Testis (tissue), 3 donors: ENCODE results near the gene ADORA1. TPM values are rescaled to one million over a fixed set of nuclear protein-coding genes. Genes with fewer than 3 reads are reported as not detected.

Source experiments
- DNase-seq: peaks from one replicate; pipeline ENCODE4 v3.0.0-alpha.2; 2019
- H3K27ac ChIP-seq, 2 donors: fragments of 200-600 bp; sonication (generic); one replicate each; pipeline ENCODE4 v1.5.1; 2019
- H3K27me3 ChIP-seq: fragments of 200-600 bp; sonication (generic); one replicate; pipeline ENCODE4 v1.5.1; 2019
- H3K36me3 ChIP-seq: fragments of 200-600 bp; sonication (generic); one replicate; pipeline ENCODE4 v1.5.1; 2017; ENCODE audit warnings: low read depth; ENCODE audit errors: missing control alignments
- H3K4me1 ChIP-seq: fragments of 200-600 bp; sonication (generic); one replicate; pipeline ENCODE4 v1.5.1; 2019
- H3K4me3 ChIP-seq, 2 donors: fragments of 200-600 bp; sonication (generic); one replicate each; pipeline ENCODE4 v1.5.1; 2017 to 2019
- H3K9me3 ChIP-seq: fragments of 200-600 bp; sonication (generic); one replicate; pipeline ENCODE4 v1.5.1; 2017
- CTCF ChIP-seq, 3 experiments: fragments of 450-650 bp in 2 of 3; fragments of 200-600 bp in 1 of 3; sonication (generic) in 1 of 3; IDR thresholded peaks; one replicate each; pipeline ENCODE4 v1.5.1; 2016 to 2019; ENCODE audit warnings: antibody characterized with exemption in 3 of 3, mild to moderate bottlenecking in 2 of 3, moderate library complexity in 1 of 3
- POLR2A ChIP-seq: fragments of 450-650 bp; IDR thresholded peaks from one replicate; pipeline ENCODE4 v1.6.1; 2017; ENCODE audit warnings: antibody characterized with exemption, mild to moderate bottlenecking, moderate library complexity
- WGBS, 2 donors: methylation state at CpG; one replicate each; pipeline ENCODE4 v1.1.5; 2018; 5-methylcytosine and 5-hydroxymethylcytosine counted together
- intact Hi-C: fragments of 100-400 bp; cut with DNase I; formaldehyde crosslinking; loops from one replicate; pipeline ENCODE4 v1.15.1; 2023; ENCODE audit warnings: low total_unique reads
- polyA plus RNA-seq: library from polyadenylated mRNA; stranded (reverse); fragments of 350-450 nt; fragmentation: Illumina TruSeq; extraction: RNeasy Lipid Tissue Mini Kit (QIAGEN cat#74804); gene quantifications from one replicate; pipeline ENCODE4 v1.2.3, GENCODE V29; 2014; ENCODE audit warnings: low read depth, low replicate concordance; ENCODE audit not compliant: insufficient read depth
- total RNA-seq, 2 donors: library from RNA; depleted of rRNA; stranded (reverse); fragments of >200 nt; gene quantifications; one replicate each; pipeline ENCODE4 v1.2.3, GENCODE V29; 2016

Gene ADORA1
- total and polyA plus RNA-seq, 3 donors from 2014 or later: 43.2 to 68.6 (median 61.9) TPM

- Histone ChIP-seq H3K36me3 (no peaks in the 10 kb centered on the region), H3K4me3 (no peak overlapping the region), H3K27me3 (no peaks in the 10 kb centered on the region), H3K9me3 (no peaks in the 10 kb centered on the region), H3K27ac (peak overlapping the region in 1 of 2 donors; percentile 39), H3K4me1 (peaks cover 75% of the 10 kb centered on the region)
- TF ChIP-seq CTCF (IDR thresholded peaks at IDR 0.05) (no peak), POLR2A (no peak)
- WGBS, 2 donors: 58% methylated on average over 8 to 9 of the region's 9 CpGs
- DNase-seq: peak; percentile 82
- intact Hi-C loops: no loop called here
Observed at GRCh38 chr1:203150511-203151297, 23.2 kb downstream of the ADORA1 start.

GRCh38 chr1:203151362-203152157 is 24.0 kb downstream of the ADORA1 start:
- intact Hi-C loops: no loop called here
- DNase-seq: peak; percentile 69
- TF ChIP-seq POLR2A (no peak), CTCF (IDR thresholded peaks at IDR 0.05) (no peak)
- no peaks in the 10 kb centered on the region for H3K9me3 ChIP-seq
- peaks cover 67% of the 10 kb centered on the region for H3K4me1 ChIP-seq
- no peak overlapping the region for H3K27ac ChIP-seq
- no peaks in the 10 kb centered on the region for H3K27me3 ChIP-seq
- 63 to 68% methylated on average over 9 of the region's 9 CpGs for WGBS, 2 donors
- no peaks in the 10 kb centered on the region for H3K36me3 ChIP-seq
- H3K4me3 ChIP-seq: no peak overlapping the region

- peaks cover 64% of the 10 kb centered on the region for H3K4me1 ChIP-seq
- no peaks in the 10 kb centered on the region for H3K9me3 ChIP-seq
- 57 to 82% methylated on average over 8 to 10 of the region's 10 CpGs for WGBS, 2 donors
- TF ChIP-seq CTCF (IDR thresholded peaks at IDR 0.05) (no peak), POLR2A (no peak)
- no peak overlapping the region for H3K27ac ChIP-seq
- intact Hi-C loops: no loop called here
- no peak overlapping the region for H3K4me3 ChIP-seq
- H3K27me3 ChIP-seq: no peaks in the 10 kb centered on the region
- no peak for DNase-seq
- no peaks in the 10 kb centered on the region for H3K36me3 ChIP-seq
Observed at GRCh38 chr1:203152158-203153034, 24.9 kb downstream of the ADORA1 start.

GRCh38 chr1:203153051-203153988 is 25.8 kb downstream of the ADORA1 start:
- TF ChIP-seq POLR2A: no peak
- no peak for TF ChIP-seq CTCF (IDR thresholded peaks at IDR 0.05)
- no peaks in the 10 kb centered on the region for H3K36me3 ChIP-seq

More at GRCh38 chr1:203153051-203153988, 25.8 kb downstream of the ADORA1 start:
- Histone ChIP-seq H3K27ac (peak overlapping the region in 1 of 2 donors; percentile 4), H3K27me3 (no peaks in the 10 kb centered on the region), H3K9me3 (no peaks in the 10 kb centered on the region), H3K4me1 (peaks cover 60% of the 10 kb centered on the region), H3K4me3 (no peak overlapping the region)
- intact Hi-C loops: no loop called here
- 52 to 66% methylated on average over 9 of the region's 9 CpGs for WGBS, 2 donors
- DNase-seq: no peak
